ENCODE data around the gene OGDH.

OGDH gene

DNA sequence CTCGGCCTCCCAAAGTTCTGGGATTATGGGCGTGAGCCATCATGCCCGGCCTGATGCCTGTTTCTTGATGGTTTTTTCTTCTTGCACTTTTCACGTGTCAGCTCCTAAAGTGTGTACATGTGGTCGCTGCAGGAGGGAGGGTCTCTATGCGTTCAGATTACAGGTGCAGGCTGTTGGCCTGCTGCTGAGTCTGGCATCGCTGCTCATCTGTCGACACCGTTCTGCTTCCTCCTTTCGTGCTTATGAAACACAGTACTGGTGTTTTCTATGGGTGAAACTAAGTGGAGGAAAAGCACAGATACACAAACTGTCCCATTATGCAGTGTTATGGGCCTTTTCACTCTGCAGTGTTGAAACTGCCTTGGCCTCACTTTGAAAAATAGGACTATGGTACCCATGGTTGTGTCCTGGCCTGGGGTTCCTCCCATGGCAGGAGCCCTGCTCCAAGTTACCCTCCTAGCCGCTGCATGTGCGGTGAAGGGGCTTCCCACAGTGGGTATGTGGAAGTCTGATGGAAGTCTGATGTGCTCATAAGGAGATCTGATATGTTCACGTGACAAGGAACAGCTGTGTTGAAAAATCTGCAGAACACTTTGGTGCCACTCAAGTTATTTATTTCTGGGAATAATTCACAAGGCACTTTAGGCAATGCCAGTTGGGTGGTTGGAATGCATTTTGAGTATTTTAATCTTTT, 23.5 kb downstream of the OGDH start:
- no peaks in the 10 kb centered on the region for H3K9me3 ChIP-seq (ENCODE audit: control insufficient read depth, insufficient read depth, low read depth, low read length)
- H3K27ac ChIP-seq (ENCODE audit: extremely low read depth, low read depth, low read length) = no peak overlapping the region
- no peak overlapping the region for H3K4me3 ChIP-seq (ENCODE audit: low read depth, low read length)
- H3K36me3 ChIP-seq (ENCODE audit: control insufficient read depth in 2 of 2, insufficient read depth in 1 of 2, low read length in 2 of 2) = peaks cover 3 to 21% of the 10 kb centered on the region in 2 experiments; a peak in 2 of 3 replicates
- ChIA-PET POLR2A (no interaction called here), CTCF (no interaction called here)
- no peak for TF ChIP-seq ZSCAN23 (tag by site-specific recombination; IDR thresholded peaks at IDR 0.05)
- no peak for TF ChIP-seq ZNF629 (tag by site-specific recombination; IDR thresholded peaks at IDR 0.05)
- TF ChIP-seq ZNF549 (tag by site-specific recombination; IDR thresholded peaks at IDR 0.05) = no peak
- TF ChIP-seq, protein P1, sequence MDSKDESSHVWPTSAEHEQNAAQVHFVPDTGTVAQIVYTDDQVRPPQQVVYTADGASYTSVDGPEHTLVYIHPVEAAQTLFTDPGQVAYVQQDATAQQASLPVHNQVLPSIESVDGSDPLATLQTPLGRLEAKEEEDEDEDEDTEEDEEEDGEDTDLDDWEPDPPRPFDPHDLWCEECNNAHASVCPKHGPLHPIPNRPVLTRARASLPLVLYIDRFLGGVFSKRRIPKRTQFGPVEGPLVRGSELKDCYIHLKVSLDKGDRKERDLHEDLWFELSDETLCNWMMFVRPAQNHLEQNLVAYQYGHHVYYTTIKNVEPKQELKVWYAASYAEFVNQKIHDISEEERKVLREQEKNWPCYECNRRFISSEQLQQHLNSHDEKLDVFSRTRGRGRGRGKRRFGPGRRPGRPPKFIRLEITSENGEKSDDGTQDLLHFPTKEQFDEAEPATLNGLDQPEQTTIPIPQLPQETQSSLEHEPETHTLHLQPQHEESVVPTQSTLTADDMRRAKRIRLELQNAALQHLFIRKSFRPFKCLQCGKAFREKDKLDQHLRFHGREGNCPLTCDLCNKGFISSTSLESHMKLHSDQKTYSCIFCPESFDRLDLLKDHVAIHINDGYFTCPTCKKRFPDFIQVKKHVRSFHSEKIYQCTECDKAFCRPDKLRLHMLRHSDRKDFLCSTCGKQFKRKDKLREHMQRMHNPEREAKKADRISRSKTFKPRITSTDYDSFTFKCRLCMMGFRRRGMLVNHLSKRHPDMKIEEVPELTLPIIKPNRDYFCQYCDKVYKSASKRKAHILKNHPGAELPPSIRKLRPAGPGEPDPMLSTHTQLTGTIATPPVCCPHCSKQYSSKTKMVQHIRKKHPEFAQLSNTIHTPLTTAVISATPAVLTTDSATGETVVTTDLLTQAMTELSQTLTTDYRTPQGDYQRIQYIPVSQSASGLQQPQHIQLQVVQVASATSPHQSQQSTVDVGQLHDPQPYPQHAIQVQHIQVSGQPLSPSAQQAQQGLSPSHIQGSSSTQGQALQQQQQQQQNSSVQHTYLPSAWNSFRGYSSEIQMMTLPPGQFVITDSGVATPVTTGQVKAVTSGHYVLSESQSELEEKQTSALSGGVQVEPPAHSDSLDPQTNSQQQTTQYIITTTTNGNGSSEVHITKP (tag by site-specific recombination; IDR thresholded peaks at IDR 0.05) = no peak
- no peak for TF ChIP-seq ZNF596 (tag by site-specific recombination; IDR thresholded peaks at IDR 0.05)
- no peak for TF ChIP-seq ZXDB (tag by site-specific recombination; IDR thresholded peaks at IDR 0.05)
- TF ChIP-seq ZSCAN16 (tag by site-specific recombination; IDR thresholded peaks at IDR 0.05) = no peak
- TF ChIP-seq, protein P2, sequence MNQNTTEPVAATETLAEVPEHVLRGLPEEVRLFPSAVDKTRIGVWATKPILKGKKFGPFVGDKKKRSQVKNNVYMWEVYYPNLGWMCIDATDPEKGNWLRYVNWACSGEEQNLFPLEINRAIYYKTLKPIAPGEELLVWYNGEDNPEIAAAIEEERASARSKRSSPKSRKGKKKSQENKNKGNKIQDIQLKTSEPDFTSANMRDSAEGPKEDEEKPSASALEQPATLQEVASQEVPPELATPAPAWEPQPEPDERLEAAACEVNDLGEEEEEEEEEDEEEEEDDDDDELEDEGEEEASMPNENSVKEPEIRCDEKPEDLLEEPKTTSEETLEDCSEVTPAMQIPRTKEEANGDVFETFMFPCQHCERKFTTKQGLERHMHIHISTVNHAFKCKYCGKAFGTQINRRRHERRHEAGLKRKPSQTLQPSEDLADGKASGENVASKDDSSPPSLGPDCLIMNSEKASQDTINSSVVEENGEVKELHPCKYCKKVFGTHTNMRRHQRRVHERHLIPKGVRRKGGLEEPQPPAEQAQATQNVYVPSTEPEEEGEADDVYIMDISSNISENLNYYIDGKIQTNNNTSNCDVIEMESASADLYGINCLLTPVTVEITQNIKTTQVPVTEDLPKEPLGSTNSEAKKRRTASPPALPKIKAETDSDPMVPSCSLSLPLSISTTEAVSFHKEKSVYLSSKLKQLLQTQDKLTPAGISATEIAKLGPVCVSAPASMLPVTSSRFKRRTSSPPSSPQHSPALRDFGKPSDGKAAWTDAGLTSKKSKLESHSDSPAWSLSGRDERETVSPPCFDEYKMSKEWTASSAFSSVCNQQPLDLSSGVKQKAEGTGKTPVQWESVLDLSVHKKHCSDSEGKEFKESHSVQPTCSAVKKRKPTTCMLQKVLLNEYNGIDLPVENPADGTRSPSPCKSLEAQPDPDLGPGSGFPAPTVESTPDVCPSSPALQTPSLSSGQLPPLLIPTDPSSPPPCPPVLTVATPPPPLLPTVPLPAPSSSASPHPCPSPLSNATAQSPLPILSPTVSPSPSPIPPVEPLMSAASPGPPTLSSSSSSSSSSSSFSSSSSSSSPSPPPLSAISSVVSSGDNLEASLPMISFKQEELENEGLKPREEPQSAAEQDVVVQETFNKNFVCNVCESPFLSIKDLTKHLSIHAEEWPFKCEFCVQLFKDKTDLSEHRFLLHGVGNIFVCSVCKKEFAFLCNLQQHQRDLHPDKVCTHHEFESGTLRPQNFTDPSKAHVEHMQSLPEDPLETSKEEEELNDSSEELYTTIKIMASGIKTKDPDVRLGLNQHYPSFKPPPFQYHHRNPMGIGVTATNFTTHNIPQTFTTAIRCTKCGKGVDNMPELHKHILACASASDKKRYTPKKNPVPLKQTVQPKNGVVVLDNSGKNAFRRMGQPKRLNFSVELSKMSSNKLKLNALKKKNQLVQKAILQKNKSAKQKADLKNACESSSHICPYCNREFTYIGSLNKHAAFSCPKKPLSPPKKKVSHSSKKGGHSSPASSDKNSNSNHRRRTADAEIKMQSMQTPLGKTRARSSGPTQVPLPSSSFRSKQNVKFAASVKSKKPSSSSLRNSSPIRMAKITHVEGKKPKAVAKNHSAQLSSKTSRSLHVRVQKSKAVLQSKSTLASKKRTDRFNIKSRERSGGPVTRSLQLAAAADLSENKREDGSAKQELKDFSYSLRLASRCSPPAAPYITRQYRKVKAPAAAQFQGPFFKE (tag by site-specific recombination; IDR thresholded peaks at IDR 0.05; ENCODE audit: borderline replicate concordance) = no peak
- TF ChIP-seq IKZF3 (tag by site-specific recombination; IDR thresholded peaks at IDR 0.05) = no peak
- TF ChIP-seq ZNF670 (tag by site-specific recombination; IDR thresholded peaks at IDR 0.05; ENCODE audit: low read depth) = no peak
- TF ChIP-seq, protein P3, sequence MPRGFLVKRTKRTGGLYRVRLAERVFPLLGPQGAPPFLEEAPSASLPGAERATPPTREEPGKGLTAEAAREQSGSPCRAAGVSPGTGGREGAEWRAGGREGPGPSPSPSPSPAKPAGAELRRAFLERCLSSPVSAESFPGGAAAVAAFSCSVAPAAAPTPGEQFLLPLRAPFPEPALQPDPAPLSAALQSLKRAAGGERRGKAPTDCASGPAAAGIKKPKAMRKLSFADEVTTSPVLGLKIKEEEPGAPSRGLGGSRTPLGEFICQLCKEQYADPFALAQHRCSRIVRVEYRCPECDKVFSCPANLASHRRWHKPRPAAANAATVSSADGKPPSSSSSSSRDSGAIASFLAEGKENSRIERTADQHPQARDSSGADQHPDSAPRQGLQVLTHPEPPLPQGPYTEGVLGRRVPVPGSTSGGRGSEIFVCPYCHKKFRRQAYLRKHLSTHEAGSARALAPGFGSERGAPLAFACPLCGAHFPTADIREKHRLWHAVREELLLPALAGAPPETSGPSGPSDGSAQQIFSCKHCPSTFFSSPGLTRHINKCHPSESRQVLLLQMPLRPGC (tag by site-specific recombination; IDR thresholded peaks at IDR 0.05) = no peak
- H3K4me1 ChIP-seq (ENCODE audit: control insufficient read depth, insufficient read depth, low read length) = peaks cover 11% of the 10 kb centered on the region

DNA sequence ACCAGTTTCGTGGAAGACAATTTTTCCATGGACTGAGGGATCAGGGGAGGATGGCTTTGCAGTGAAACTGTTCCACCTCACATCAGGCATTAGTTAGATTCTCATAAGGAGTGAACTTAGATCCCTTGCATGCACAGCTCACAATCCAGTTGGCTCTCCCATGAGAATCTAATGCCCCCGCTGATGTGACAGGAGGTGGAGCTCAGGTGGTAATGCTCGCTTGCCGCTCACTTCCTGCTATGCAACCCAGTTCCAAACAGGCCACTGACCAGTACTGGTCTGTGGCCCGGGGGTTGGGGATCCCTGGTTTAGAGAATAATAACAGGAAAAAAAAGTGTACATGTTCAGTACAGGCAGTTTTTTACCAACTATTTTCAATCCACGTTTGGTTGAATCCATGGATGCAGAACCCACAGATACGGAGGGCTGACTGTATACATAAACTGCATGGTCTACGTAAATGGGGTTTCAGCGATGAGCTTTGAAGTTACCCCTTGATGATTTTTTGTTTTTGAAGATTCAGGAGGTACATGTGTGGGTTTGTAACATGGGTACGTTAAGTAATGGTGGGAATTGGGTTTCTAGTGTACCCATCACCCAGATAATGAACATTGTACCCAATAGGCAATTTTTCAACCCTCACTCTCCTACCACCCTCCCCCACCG, 24.5 kb downstream of the OGDH start:
- no peaks in the 10 kb centered on the region for H3K9me3 ChIP-seq (ENCODE audit: control insufficient read depth, insufficient read depth, low read depth, low read length)
- peaks cover 0 to 11% of the 10 kb centered on the region in 2 experiments; a peak in 2 of 3 replicates for H3K36me3 ChIP-seq (ENCODE audit: control insufficient read depth in 2 of 2, insufficient read depth in 1 of 2, low read length in 2 of 2)
- peaks cover 13% of the 10 kb centered on the region for H3K4me1 ChIP-seq (ENCODE audit: control insufficient read depth, insufficient read depth, low read length)
- ChIA-PET POLR2A (no interaction called here), CTCF (interaction anchor here (0.6 kb wide), 1 partner anchor 350 kb away, joined by 3 read pairs; no protein-coding TSS in a partner anchor)
- TF ChIP-seq ZNF19 (tag by site-specific recombination; IDR thresholded peaks at IDR 0.05; ENCODE audit: low read depth) (no peak), ZNF658 (tag by site-specific recombination; IDR thresholded peaks at IDR 0.05) (no peak), ZIC2 (tag by site-specific recombination; IDR thresholded peaks at IDR 0.05) (no peak), ZNF366 (tag by site-specific recombination; conservative IDR thresholded peaks at IDR 0.05) (no peak), ZNF174 (tag by site-specific recombination; IDR thresholded peaks at IDR 0.05) (no peak), ZSCAN23 (tag by site-specific recombination; IDR thresholded peaks at IDR 0.05) (no peak), ZNF10 (tag by site-specific recombination; IDR thresholded peaks at IDR 0.05) (no peak), ZNF544 (tag by site-specific recombination; IDR thresholded peaks at IDR 0.05) (no peak)
- TF ChIP-seq, protein P4, sequence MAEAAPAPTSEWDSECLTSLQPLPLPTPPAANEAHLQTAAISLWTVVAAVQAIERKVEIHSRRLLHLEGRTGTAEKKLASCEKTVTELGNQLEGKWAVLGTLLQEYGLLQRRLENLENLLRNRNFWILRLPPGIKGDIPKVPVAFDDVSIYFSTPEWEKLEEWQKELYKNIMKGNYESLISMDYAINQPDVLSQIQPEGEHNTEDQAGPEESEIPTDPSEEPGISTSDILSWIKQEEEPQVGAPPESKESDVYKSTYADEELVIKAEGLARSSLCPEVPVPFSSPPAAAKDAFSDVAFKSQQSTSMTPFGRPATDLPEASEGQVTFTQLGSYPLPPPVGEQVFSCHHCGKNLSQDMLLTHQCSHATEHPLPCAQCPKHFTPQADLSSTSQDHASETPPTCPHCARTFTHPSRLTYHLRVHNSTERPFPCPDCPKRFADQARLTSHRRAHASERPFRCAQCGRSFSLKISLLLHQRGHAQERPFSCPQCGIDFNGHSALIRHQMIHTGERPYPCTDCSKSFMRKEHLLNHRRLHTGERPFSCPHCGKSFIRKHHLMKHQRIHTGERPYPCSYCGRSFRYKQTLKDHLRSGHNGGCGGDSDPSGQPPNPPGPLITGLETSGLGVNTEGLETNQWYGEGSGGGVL (tag by site-specific recombination; IDR thresholded peaks at IDR 0.05) = no peak
- no peak overlapping the region for H3K27ac ChIP-seq (ENCODE audit: extremely low read depth, low read depth, low read length)
- no peak overlapping the region for H3K4me3 ChIP-seq (ENCODE audit: low read depth, low read length)
